ENCODE results near the gene EFCAB6.

EFCAB6 gene

GRCh38 chr22:43796567-43796966 lies 15.5 kb downstream of the EFCAB6 start:
- DNase-seq = no peak

DNA sequence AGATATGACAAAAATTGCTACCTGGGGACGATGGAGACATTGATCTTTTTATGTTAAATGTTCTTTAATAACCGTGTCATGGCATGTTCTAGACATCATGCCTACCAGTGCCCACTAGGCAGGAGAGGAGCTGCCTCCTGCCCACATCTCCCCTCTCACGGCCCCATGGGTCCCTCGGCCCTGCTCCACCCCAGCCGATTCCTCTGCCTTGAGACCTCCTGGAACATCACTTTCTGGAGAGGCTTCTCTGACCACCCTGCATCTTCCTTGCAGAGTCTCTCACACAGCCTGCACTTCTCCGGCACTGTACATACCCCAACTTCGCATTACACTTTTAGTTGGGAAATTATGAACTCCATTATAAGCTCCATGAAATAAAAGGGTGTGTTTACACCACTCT lies 16.8 kb downstream of the EFCAB6 start:
- DNase-seq = no peak

GRCh38 chr22:43792905-43793304 lies 19.2 kb downstream of the EFCAB6 start:
- DNase-seq = no peak

- DNase-seq = no peak
Observed at GRCh38 chr22:43789452-43789851, 22.7 kb downstream of the EFCAB6 start.

- DNase-seq = no peak
Observed at GRCh38 chr22:43783777-43784176, 28.3 kb downstream of the EFCAB6 start.

DNA sequence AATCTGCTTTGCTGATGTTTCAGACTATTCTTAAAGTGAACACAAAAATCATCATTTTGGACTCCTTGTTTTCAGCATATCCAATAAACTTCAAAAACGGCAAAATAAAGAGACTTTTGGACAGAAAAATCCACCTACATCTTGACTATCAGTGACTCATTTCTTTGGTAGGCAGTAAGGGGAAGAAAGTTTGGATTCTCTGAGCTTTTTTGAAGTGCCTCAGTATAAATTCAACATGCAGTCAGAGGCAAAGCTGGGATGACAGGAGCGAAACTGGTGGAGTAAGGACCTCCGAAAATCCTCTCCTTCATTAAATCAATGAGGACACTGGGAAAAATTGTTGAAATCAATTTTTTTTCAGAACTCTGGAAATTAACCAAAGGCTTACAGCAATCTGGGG lies 29.7 kb downstream of the EFCAB6 start:
- DNase-seq = no peak

- no peak for DNase-seq
Observed at GRCh38 chr22:43777286-43777685, 34.8 kb downstream of the EFCAB6 start.

GRCh38 chr22:43776081-43776670 lies 35.9 kb downstream of the EFCAB6 start:
- DNase-seq = no peak

- DNase-seq = no peak
Observed at GRCh38 chr22:43774318-43774915, 37.7 kb downstream of the EFCAB6 start.

DNA sequence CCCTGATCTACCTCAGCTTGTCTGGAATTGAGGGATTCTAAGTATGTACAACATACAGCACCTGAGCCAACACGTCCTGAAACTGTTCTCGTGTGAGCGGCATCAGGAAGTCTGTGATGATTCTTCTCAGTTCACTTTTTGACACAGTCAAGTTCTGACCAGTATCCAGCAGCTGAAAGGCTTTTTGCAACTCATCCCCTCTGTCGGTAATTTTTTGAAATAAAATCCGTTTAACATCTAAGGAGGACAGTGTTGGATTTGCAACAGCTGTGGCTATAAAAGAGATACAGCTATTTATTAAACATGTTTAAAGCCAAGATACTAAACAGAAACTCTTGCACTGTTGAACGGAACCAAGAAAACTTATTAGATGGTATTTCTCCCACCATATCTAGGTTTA lies 39.3 kb downstream of the EFCAB6 start:
- no peak for DNase-seq

- DNase-seq = no peak
Observed at GRCh38 chr22:43755452-43755851, 56.7 kb downstream of the EFCAB6 start.

DNA sequence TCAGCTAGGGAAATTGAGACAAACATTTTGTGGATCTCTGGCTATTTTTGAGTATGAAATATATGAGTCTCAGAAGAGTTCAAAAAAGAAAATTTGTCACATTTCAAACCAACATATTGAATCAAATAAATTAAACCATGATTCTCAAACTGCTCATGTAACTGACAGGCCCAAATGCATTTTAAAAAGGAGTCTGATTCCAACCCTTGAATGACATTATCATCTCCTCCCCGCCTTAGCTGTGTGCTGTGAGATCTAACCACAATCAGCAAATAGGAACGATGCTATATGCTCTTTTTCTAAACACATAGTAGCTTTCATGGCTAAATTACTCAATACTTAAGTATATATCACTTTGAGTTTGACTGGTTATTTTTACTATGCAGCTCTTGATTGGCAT lies 57.1 kb downstream of the EFCAB6 start:
- DNase-seq = no peak

- DNase-seq = no peak
Observed at GRCh38 chr22:43754176-43754575, 57.9 kb downstream of the EFCAB6 start.

GRCh38 chr22:43753688-43754087 lies 58.4 kb downstream of the EFCAB6 start:
- no peak for DNase-seq

GRCh38 chr22:43750751-43751150 lies 61.4 kb downstream of the EFCAB6 start:
- no peak for DNase-seq

DNA sequence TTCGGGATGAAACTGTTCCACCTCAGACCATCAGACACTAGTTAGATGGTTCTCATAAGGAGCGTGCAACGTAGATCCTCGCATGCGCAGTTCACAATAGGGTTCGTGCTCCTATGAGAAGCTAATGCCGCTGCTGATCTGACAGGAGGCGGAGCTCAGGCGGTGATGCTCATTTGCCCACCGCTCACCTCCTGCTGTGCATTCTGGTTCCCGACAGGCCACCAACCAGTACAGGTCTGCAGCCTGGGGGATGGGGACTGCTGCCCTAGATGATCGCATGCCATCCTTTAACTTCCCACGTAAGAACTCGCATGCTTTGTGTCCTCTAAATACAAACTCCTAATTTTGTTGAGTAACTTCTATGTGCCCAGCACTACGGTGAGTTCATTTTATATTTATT lies 62.6 kb downstream of the EFCAB6 start:
- no peak for DNase-seq

DNA sequence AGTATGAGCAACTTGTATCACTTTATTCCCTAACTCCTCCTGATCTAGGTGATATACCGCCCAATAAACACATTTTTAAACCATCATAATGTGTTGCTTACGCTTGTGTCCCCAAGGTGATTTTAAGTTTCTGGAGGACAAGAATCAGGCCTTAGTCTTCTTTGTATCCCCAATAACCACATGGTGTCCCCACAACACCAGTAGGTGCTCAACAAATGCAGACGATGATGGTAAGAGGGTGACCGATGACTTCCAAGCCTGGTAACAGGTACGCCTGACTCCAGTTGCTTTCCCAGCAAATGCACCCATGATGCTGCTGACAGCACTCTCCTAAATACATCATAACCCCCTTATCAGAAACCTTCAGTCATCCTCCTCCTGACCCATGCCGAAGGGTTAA lies 64.2 kb downstream of the EFCAB6 start:
- DNase-seq = no peak

DNA sequence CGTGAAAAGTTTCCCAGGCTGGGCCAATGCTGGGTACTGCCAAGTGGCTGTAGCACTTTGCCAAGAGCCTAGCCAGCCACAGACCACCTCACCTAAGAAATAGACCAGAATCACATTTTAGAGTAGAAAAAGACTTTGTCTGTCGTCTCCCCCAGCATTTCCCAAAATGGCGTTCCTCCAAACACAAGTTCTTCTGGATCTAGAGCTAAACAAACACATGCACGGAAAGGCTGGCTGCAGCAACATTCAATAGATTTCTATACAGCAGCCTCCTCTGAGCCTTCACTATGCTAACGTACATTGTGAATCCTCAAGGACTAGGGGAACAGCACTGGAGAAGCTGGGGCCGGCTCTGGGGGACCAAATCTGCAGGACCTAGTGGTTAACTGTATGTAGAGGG lies 65.0 kb downstream of the EFCAB6 start:
- no peak for DNase-seq

- no peak for DNase-seq
Observed at GRCh38 chr22:43745783-43746356, 66.2 kb downstream of the EFCAB6 start.

DNA sequence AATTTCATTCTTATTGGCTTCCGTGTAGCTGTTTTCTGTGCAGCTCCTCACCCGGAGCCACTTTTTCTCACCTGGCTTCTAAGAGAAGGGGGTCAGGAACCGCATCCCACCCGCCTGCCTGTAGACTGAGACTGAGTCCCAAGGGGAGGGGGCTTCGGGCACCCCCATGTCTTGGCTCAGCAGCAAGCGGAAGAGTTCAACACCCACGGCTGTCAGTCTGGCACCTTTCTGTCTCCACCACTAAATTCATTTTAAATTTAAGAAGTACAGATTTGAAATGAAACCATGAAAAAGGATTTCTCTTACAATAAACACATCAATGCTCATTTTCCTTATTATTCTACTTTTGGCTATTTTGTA lies 66.7 kb downstream of the EFCAB6 start:
- DNase-seq = no peak

DNA sequence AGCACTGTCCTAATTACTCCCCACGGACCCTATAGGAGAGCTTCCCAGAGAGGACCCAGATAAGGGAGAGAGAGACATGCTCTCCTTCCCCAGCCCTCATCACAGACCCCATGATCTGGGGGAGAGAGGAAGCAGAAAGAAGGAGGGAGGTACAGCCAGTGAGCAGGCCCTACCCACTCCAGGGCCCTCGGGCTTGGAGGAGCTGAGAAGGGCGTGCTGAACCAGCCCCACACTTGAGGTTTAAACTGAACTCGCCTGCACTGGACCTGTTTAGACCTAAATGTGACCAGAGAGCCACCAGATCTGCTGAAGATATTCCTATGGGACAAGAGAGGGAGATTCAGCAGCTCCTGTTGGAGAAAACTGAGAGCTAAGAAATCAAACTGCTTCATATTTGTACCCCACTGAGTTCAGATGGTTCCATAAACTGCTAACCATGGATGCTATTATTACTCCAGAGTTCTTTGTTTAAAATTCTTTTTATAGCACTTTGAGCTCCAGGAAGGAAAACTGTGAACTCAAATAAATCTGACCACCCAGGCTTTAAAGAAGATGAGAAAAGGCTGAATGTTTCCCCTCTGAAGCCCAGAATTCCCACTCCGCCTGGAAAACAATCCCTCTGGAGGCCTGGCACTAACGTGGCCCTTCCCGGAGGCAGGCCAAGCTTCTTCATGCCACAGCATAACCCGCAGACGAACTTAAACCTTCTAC lies 67.2 kb downstream of the EFCAB6 start:
- no peak for DNase-seq

- no peak for DNase-seq
Observed at GRCh38 chr22:43743929-43744643, 68.0 kb downstream of the EFCAB6 start.

GRCh38 chr22:43743131-43743530 lies 69.0 kb downstream of the EFCAB6 start:
- DNase-seq = no peak

Measured in CD4-positive, alpha-beta T cell treated with Interferon gamma for 1 hour (primary cell).